Caco-2 (cell line): ENCODE results near the gene CCDC120. TPM values are rescaled to one million over a fixed set of nuclear protein-coding genes. Genes with fewer than 3 reads are reported as not detected.
A peak's percentile ranks its signal among the peaks of the same experiment; 100 is the strongest.

Source experiments
- Bru-seq: library from RNA; stranded (reverse); fragments of 400-500 nt; gene quantifications from one replicate; lab custom pipeline; 2021; lab: Mats Ljungman, UMichigan
- BruChase-seq, 2 experiments: library from RNA; stranded (reverse); fragments of 400-500 nt; gene quantifications; one replicate each; lab custom pipeline; 2021; lab: Mats Ljungman, UMichigan
- BruUV-seq: library from RNA; stranded (reverse); fragments of 400-500 nt; replicated peaks from 2 replicates; lab custom pipeline; 2021; lab: Mats Ljungman, UMichigan
- CTCF ChIA-PET: fragments of 300-600 bp; sonication (Branson Sonifier 250); formaldehyde crosslinking; loops from one replicate; lab custom pipeline; 2022; ENCODE audit warnings: antibody characterized with exemption; lab: Charles Lee
- POLR2A ChIA-PET: fragments of 300-600 bp; sonication (Branson Sonifier 250); formaldehyde crosslinking; loops from one replicate; lab custom pipeline; 2022; ENCODE audit warnings: antibody characterized with exemption; lab: Charles Lee
- DNase-seq, 2 experiments: peaks; one replicate each; pipeline versions ENCODE4 v3.0.0 to v3.0.0-alpha.2; 2020 to 2022
- H3K27me3 ChIP-seq: replicated peaks from 2 replicates; pipeline ENCODE4 v1.6.0; 2011; ENCODE audit warnings: low read length; ENCODE audit not compliant: control insufficient read depth, insufficient read depth
- H3K36me3 ChIP-seq: 2 replicates; pipeline ENCODE4 v1.5.1; 2011; ENCODE audit warnings: low read length; ENCODE audit not compliant: control insufficient read depth, insufficient read depth
- H3K4me1 ChIP-seq: fragments of 250-450 bp; sonication (Bioruptor Pico); 2 replicates; pipeline ENCODE4 v1.5.1; 2020; ENCODE audit warnings: mild to moderate bottlenecking
- H3K4me3 ChIP-seq: 2 replicates; pipeline ENCODE4 v1.5.1; 2011; ENCODE audit warnings: low read depth, mild to moderate bottlenecking, control low read depth, low read length
- H3K9me3 ChIP-seq: fragments of 250-450 bp; sonication (Bioruptor Pico); 2 replicates; pipeline ENCODE4 v1.5.1; 2020; ENCODE audit warnings: mild to moderate bottlenecking, moderate library complexity
- H3K27ac Mint-ChIP-seq: one replicate; pipeline ENCODE4 v1.8.0; 2022; ENCODE audit warnings: mixed read lengths; ENCODE audit not compliant: unreplicated experiment
- H3K27me3 Mint-ChIP-seq: one replicate; pipeline ENCODE4 v1.8.0; 2022; ENCODE audit warnings: mixed read lengths; ENCODE audit not compliant: insufficient read depth, unreplicated experiment
- H3K36me3 Mint-ChIP-seq: one replicate; pipeline ENCODE4 v1.8.0; 2022; ENCODE audit warnings: mild to moderate bottlenecking, mixed read lengths; ENCODE audit not compliant: insufficient read depth, unreplicated experiment
- H3K4me1 Mint-ChIP-seq: one replicate; pipeline ENCODE4 v1.8.0; 2022; ENCODE audit warnings: low read depth, mixed read lengths; ENCODE audit not compliant: unreplicated experiment
- H3K4me3 Mint-ChIP-seq: one replicate; pipeline ENCODE4 v1.8.0; 2022; ENCODE audit warnings: mild to moderate bottlenecking, moderate library complexity, mixed read lengths; ENCODE audit not compliant: unreplicated experiment
- H3K9me3 Mint-ChIP-seq: one replicate; pipeline ENCODE4 v1.8.0; 2022; ENCODE audit warnings: mixed read lengths; ENCODE audit not compliant: unreplicated experiment
- CTCF ChIP-seq, 2 experiments: fragments of 200-600 bp in 1 of 2; IDR thresholded peaks; 1 replicate in 1 of 2; 2 replicates in 1 of 2; pipeline versions ENCODE4 v1.5.1 to v1.8.0; 2011 to 2022; ENCODE audit warnings: antibody characterized with exemption in 1 of 2, control low read depth in 1 of 2, inconsistent platforms in 1 of 2, low read depth in 1 of 2, low read length in 1 of 2, mild to moderate bottlenecking in 1 of 2, moderate library complexity in 1 of 2; ENCODE audit not compliant: insufficient read depth in 1 of 2, severe bottlenecking in 1 of 2, unreplicated experiment in 1 of 2
- intact Hi-C: fragments of 100-400 bp; cut with micrococcal nuclease; formaldehyde crosslinking; loops from one replicate; pipeline ENCODE4 v1.10.0; 2022; ENCODE audit not compliant: unreplicated experiment
- long read RNA-seq: library from polyadenylated mRNA; stranded (forward); transcript quantifications from one replicate; pipeline ENCODE4 v2.0.0, GENCODE V29; 2022
- total RNA-seq: library from RNA; stranded (reverse); gene quantifications from 2 replicates; pipeline ENCODE4 v1.2.3, GENCODE V29; 2022

Gene CCDC120
- total RNA-seq (16.7 and 17.6 TPM in 2 replicates), Bru-seq, nascent RNA (percentile 57 among the genes with signal in this experiment), BruChase-seq, experiment 1, labeled RNA remaining after a 2-hour chase (percentile 66 among the genes with signal in this experiment), BruChase-seq, experiment 2, labeled RNA remaining after a 6-hour chase (percentile 62 among the genes with signal in this experiment)
- long read RNA-seq, transcript CCDC120-208 (1 exons, 2,953 nt) = major isoform, 12 of 17 reads
- long read RNA-seq, partial matches to known transcripts = 3 of 17 reads
- long read RNA-seq, other reads (novel, unspliced or antisense) = 2 of 17 reads

- intact Hi-C loops = no loop called here
- DNase-seq = peak; percentile 60 to 62
- POLR2A ChIA-PET = no interaction called here
- H3K4me3 Mint-ChIP-seq = peak within 1 kb of the TSS; percentile 84
- Histone ChIP-seq H3K4me1 (no peaks in the 10 kb centered on the region), H3K4me3 (peak within 1 kb of the TSS; percentile 54), H3K9me3 (no peaks in the 10 kb centered on the region), H3K36me3 (no peaks in the 10 kb centered on the region; the same call in 1 of the 2 replicates), H3K27me3 (no peaks in the 10 kb centered on the region)
- peaks cover 16% of the 10 kb centered on the region for H3K4me1 Mint-ChIP-seq
- CTCF ChIA-PET = no interaction called here
- TF ChIP-seq CTCF (IDR thresholded peaks at IDR 0.05; ENCODE audit: insufficient read depth in 1 of 2, low read depth in 1 of 2, low read length in 1 of 2, severe bottlenecking in 1 of 2, unreplicated experiment in 1 of 2) = no peak
- H3K27ac Mint-ChIP-seq = peak within 1 kb of the TSS; percentile 66
- H3K27me3 Mint-ChIP-seq = no peaks in the 10 kb centered on the region
- no peaks in the 10 kb centered on the region for H3K9me3 Mint-ChIP-seq
- H3K36me3 Mint-ChIP-seq = peaks cover 22% of the 10 kb centered on the region
- no TSS peak for BruUV-seq
Measured at GRCh38 chrX:49058794-49059193, at the start of gene CCDC120. TSS of gene CCDC120 (plus strand) at chrX:49058999. CDS start at chrX:49062042, 3,043 bp downstream.

- no peak for TF ChIP-seq CTCF (IDR thresholded peaks at IDR 0.05; ENCODE audit: insufficient read depth in 1 of 2, low read depth in 1 of 2, low read length in 1 of 2, severe bottlenecking in 1 of 2, unreplicated experiment in 1 of 2)
- intact Hi-C loops = no loop called here
- CTCF ChIA-PET = no interaction called here
- Histone ChIP-seq H3K4me3 (no peak overlapping the region), H3K27me3 (no peaks in the 10 kb centered on the region), H3K4me1 (no peaks in the 10 kb centered on the region), H3K9me3 (no peaks in the 10 kb centered on the region), H3K36me3 (no peaks in the 10 kb centered on the region)
- H3K4me3 Mint-ChIP-seq = no peak overlapping the region
- H3K36me3 Mint-ChIP-seq = no peaks in the 10 kb centered on the region
- BruUV-seq = no TSS peak
- no peaks in the 10 kb centered on the region for H3K4me1 Mint-ChIP-seq
- H3K9me3 Mint-ChIP-seq = no peaks in the 10 kb centered on the region
- no peak overlapping the region for H3K27ac Mint-ChIP-seq
- POLR2A ChIA-PET = no interaction called here
- DNase-seq = no peak
- no peaks in the 10 kb centered on the region for H3K27me3 Mint-ChIP-seq
Measured at GRCh38 chrX:49019050-49019449, 39.7 kb upstream of the CCDC120 start.

GRCh38 chrX:49019599-49020249 is 39.1 kb upstream of the CCDC120 start:
- Histone ChIP-seq H3K9me3 (no peaks in the 10 kb centered on the region), H3K4me1 (no peaks in the 10 kb centered on the region), H3K27me3 (no peaks in the 10 kb centered on the region), H3K4me3 (no peak overlapping the region), H3K36me3 (no peaks in the 10 kb centered on the region)
- TF ChIP-seq CTCF (IDR thresholded peaks at IDR 0.05; ENCODE audit: insufficient read depth in 1 of 2, low read depth in 1 of 2, low read length in 1 of 2, severe bottlenecking in 1 of 2, unreplicated experiment in 1 of 2) = no peak
- no TSS peak for BruUV-seq
- no peaks in the 10 kb centered on the region for H3K4me1 Mint-ChIP-seq
- DNase-seq = no peak
- H3K27ac Mint-ChIP-seq = no peak overlapping the region
- no peak overlapping the region for H3K4me3 Mint-ChIP-seq
- intact Hi-C loops = no loop called here
- no peaks in the 10 kb centered on the region for H3K36me3 Mint-ChIP-seq
- H3K9me3 Mint-ChIP-seq = no peaks in the 10 kb centered on the region
- ChIA-PET POLR2A (no interaction called here), CTCF (no interaction called here)
- no peaks in the 10 kb centered on the region for H3K27me3 Mint-ChIP-seq
